Left ventricle myocardium superior (tissue), 1 donor: ENCODE results near the gene U2AF1L4. TPM values are rescaled to one million over a fixed set of nuclear protein-coding genes. Genes with fewer than 3 reads are reported as not detected.

ENCODE experiments used
- ATAC-seq: fragments of 200-7000 bp; cut with Tn5 transposase; one replicate; pipeline ENCODE4 v1.9.1; 2020; ENCODE audit warnings: mild to moderate bottlenecking, moderate library complexity
- DNase-seq: peaks from one replicate; pipeline ENCODE4 v3.0.0-alpha.2; 2020
- intact Hi-C: fragments of 100-400 bp; cut with micrococcal nuclease; formaldehyde crosslinking; loops from one replicate; pipeline ENCODE4 v1.11.0; 2022
- total RNA-seq: library from RNA; stranded (reverse); fragmentation: NEBNext Ultra II Directional; extraction: Animal tissue kit (Norgen Biotek cat#: 25700); gene quantifications from one replicate; pipeline ENCODE4 v1.2.1, GENCODE V29; 2021
- donor health status: DM: no; HTN: yes; CAD: no; lungs with severe emphysema.

U2AF1L4 gene
- total RNA-seq, 1 donor from 2014 or later = 18.4 TPM

DNA sequence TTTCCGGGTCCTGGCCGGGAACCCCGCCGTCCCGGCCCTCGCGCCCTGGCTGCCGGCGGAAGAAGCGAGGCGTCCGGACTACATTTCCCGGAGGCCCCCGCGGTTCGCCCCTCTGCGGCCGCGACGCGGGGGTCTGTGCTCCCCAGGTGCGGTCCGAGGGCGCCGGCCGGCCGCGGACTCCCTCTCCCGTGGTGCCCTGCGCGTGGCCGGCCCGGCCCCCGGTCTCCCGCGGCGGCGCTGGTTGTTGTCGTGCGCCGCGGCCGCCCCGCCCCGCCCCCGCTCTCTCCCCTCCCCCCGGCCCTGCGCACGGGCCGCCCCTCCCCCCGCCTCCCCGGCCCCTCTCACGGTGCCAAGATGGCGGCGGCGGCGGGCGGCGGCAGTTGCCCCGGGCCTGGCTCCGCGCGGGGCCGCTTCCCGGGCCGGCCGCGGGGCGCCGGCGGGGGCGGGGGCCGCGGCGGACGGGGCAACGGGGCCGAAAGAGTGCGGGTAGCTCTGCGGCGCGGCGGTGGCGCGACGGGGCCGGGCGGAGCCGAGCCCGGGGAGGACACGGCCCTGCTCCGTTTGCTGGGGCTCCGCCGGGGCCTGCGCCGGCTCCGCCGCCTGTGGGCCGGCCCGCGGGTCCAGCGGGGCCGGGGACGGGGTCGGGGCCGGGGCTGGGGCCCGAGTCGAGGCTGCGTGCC, 27.4 kb downstream of the U2AF1L4 start, which contains the start of gene KMT2B:
Gene KMT2B, plus strand, starts transcription at position 339 of the 680 bp plus-strand sequence. Its CDS starts 16 bp downstream, at position 355.
- DNase-seq = no peak
- intact Hi-C loops = no loop called here
- ATAC-seq = peak; percentile 80

DNA sequence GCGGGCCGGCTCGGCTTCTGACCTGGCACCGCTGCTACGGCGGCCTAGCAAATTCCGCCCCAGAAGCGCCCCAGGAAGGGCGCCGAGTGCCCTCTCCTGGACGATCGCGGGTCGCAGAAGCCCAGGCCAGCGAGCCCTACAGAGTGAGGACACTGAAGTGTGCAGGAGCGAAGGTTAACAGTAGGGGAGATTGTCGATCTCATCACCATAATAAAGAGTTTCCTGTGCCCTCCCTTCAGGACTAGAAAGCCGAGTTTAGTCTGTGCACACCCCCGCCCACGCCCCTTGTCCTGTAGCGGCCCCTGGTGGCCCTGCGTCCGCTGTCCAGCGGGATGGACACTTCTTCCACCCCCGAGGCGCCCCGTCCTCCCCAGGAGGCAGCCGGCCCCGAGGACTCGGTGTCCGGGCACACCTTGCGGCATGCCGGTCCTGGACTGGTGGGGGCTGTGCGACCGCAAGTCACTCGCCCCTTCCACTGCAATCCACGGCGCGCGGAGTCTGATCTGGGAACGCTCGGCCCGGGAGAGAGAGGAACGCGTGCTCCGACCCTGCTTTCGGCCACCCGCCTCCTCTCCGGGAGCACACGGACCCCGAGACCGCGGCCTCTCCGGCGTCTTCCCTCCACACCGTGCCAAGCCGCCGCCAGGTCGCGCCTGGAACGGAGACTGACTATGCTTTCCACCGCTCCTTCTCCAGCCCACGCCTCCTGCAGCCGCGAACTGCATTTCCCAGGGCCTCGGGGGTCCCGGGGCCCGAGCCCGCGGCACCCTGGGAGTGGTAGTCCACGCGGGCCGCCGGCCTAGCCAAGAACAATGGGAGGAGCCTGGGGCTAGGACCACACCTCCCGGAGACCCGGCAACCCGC, 28.2 kb downstream of the U2AF1L4 start:
- ATAC-seq (peak; percentile 94), DNase-seq (peak; percentile 98)
- intact Hi-C loops = no loop called here

DNA sequence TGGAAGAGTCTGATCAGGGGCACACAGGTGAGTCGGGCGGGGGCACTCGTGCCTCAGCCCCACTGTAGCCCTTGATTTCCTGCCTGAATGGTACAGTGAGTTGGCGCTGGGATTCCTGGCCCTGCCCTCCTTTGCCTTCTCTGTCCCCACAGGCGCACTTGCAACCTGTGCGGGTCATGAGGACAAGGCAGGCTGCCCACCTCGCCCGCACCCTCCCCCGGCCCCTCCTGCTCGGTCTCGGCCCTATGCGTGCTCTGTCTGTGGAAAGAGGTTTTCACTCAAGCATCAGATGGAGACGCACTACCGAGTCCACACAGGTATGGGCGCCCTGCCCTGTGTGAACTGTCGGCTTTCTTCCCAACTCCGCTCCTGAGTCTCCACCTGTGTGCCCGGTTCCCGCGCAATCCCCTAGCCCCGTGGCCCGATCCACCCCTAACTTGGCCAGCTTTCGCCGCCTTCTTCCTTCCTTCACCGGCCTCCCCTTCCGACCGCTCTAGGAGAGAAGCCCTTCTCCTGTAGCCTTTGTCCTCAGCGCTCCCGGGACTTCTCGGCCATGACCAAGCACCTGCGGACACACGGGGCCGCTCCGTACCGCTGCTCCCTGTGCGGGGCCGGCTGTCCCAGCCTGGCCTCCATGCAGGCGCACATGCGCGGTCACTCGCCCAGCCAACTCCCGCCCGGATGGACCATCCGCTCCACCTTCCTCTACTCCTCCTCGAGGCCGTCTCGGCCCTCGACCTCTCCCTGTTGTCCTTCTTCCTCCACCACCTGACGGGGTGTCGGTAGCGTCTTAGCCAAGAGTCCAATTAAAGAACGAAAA, 29.0 kb downstream of the U2AF1L4 start:
- intact Hi-C loops = no loop called here
- ATAC-seq (peak; percentile 55), DNase-seq (peak; percentile 83)

DNA sequence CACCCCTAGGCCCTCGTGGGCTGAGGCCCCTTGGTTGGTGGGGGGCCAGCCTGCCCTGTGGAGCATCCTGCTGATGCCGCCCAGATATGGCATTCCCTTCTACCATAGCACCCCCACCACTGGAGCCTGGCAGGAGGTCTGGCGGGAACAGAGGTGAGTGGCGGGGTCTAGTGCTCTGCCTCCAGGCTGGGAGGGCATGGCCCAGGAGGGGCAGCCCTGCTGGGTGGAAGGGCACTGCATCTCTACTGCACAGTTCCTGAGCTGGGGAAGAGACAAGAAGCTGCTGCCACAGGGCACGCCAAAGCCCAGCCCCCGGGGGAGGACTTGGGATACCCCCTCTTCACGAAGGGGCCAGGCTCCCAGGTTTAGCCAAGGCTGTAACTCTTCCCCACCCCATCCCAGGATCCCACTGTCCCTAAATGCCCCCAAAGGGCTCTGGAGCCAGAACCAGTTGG, 29.8 kb downstream of the U2AF1L4 start:
- ATAC-seq = no peak
- intact Hi-C loops = no loop called here
- DNase-seq = no peak

DNA sequence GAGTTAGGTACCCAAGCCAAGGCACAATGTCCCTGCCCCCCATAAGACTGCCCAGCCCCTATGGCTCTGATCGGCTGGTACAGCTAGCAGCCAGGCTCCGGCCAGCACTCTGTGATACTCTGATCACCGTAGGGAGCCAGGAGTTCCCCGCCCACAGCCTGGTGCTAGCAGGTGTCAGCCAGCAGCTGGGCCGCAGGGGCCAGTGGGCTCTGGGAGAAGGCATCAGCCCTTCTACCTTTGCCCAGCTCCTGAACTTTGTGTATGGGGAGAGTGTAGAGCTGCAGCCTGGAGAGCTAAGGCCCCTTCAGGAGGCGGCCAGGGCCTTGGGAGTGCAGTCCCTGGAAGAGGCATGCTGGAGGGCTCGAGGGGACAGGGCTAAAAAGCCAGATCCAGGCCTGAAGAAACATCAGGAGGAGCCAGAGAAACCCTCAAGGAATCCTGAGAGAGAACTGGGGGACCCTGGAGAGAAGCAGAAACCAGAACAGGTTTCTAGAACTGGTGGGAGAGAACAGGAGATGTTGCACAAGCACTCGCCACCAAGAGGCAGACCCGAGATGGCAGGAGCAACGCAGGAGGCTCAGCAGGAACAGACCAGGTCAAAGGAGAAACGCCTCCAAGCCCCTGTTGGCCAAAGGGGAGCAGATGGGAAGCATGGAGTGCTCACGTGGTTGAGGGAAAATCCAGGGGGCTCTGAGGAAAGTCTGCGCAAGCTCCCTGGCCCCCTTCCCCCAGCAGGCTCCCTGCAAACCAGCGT, 30.4 kb downstream of the U2AF1L4 start:
- DNase-seq = no peak
- intact Hi-C loops = no loop called here
- no peak for ATAC-seq

DNA sequence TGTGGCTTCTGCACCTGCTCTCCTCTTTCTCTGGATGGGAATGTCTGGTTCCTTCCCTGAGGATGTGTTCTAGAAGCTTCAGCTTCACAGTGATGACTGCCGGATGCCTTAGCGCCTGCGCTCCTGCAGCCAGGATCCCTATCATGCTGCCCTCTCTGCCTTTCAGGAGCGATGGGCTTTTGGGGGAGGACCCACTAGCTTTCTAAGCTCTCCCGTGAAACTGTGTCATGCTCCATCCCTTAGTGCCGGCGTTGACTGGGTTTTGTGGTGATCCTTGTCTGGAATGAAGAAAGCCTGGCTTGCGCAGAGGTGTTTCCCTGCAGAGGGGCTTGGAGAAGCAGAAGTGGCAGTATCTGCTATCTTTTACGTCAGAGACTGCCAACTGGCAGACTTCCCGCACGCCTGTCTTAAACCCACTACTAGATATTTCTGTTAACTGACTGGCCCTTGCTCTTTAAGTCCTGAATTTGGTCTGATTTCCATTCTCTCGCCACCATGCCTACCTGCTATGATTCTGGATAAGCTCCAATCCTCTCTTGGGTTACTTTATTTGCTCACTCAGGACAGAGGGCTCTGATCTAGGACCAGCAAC, 31.2 kb downstream of the U2AF1L4 start:
- no peak for ATAC-seq
- intact Hi-C loops = no loop called here
- DNase-seq = no peak

DNA sequence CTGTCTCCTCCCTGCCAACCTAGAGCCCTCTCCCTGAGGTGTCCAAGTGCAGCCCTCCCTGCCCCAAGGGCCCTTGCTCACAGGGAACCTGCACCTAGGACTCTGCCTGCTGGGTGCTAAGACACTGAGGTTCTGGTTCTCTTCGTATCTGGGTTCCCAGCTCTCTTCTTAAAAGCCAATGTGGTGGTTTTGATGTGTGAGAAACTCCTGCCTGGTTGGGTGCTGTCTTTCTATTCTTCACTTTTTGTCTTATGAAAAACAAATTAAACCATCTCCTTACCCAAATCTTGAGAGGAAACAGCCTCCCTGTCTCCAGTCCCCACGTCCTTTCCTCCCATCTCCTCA, 31.7 kb downstream of the U2AF1L4 start:
- intact Hi-C loops = no loop called here
- ATAC-seq (no peak), DNase-seq (no peak)

DNA sequence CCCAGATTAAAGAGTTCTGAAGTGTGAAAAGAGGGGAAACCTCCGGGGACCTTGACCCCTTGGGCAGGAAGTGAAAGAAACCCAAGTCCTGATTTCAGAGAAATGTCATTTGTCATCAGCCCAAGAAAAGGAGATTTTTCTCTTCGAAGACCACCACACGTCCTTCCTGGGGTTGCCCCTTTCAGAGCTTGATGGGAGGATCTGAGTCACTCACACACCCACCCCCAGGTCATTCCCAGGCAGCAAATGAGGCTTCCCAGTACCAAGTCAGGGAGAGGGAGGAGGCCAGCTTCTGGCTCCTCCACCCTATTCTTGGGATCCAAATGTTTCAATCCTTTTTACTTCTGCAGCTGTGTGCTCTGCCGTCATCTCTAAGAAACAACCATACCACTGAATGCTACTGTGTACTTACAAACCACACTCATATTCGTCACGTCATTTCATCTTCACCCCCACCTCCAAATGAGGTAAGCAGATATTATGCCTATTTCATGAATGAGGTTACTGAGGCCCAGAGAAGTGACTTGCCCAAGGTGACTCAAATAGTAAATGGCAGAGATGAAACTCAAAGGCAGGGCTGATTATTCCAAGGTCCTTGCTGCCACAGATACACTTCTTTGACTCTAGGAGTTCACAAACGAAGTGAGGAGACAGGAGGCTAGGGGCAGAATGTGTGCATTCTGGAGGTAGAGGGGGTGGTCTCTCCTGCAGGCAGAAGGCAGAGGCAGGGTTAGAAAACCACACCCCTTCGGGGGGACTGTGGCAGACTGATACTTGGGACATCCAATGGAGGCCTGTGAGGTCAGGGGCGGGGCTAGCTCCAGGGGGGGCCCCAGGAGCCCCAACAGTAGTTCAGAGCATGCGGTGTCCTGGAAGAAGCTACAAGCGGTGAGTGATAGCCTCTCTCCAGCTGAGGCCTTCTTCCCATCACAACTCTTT, 32.4 kb downstream of the U2AF1L4 start:
- no peak for ATAC-seq
- intact Hi-C loops = no loop called here
- DNase-seq = no peak

DNA sequence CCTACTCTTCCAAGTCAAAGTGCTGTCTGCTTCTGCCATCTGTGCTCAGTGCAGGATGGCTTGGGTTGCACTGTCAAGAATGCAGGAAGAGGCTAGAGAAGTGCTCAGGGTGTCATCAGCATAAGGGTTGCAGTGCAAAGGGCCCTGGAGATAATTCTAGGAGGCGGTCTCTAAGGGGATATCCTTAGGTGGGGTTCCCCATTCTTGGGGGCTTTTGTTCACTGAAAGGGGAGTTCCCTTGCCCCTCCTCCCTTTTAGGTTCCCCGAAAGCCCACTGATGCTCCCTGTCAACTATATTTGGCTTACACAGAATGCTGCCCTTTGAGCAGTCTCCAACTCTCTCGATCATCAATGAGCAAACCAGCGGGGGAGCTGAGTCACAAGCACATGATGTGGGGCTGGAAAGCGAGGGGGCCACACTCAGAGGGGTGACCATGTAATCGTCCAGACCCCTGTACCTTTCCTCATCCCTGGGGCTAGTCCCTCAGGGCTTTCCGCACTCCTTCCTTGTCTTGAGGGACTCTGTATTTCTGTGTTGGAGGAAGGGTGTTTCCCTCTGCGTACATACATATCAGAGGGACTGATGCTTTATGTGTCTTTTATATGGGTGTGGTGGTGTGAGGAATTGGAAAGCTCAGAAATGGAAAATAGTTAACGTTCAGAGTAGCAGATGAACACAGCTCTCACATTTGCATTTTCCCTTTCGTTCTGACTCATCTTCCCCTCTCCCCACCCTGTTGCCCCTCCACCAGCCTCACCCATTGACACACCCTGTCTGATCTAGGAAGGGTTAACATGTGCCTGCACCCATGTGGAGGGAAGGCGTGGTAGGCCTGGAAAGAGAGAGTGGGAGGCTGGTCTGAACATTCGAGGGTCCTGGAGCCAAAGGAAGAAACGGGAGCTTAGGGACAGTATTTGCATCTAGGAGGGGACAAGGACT, 34.2 kb downstream of the U2AF1L4 start:
- no peak for ATAC-seq
- no peak for DNase-seq
- intact Hi-C loops = no loop called here

DNA sequence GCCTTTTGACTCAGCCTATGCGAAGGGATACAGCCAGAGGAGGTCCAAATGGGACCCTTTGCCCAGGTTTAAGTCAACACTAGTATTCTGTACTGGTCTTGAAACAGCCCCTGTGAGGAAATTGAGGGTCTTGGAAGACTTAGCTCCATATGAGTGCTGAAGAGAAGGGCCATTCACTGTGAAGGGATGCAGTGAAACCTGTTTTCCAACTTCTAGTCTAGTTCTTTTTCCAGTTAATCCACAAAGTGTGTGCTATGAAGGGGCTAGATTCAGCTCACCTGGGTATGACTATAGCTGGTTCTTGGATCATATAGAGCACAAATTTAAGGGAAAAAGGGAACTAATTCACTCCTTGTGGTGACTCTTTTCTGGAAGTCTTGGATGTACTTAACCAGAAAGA, 36.8 kb downstream of the U2AF1L4 start:
- intact Hi-C loops = no loop called here
- no peak for DNase-seq
- ATAC-seq = no peak

DNA sequence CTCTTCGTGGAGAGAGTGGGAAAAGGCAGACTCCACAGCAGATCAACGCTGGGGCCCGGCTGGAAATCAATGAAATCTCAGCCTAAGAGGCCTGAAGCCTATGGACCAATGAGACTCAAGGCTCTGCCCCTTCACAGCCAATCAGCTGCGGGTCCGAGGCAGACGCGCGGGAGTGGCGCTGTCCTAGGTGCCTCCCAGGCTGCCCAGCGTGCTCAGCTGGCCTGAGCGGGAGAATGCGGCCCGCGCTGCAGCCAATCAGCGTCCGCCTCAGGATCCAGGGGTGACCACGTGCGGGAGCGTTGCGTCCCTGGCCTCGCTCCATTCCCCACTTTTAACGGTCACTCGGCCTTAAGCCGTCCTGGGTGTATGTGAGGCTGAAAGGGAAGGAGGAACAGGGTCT, 41.0 kb downstream of the U2AF1L4 start, which contains the start of gene ZBTB32:
Gene ZBTB32, plus strand, starts transcription at position 341 of the 400 bp plus-strand sequence. CDS start 10,069 bp downstream, outside the sequence.
- DNase-seq (peak; percentile 56), ATAC-seq (peak; percentile 14)
- intact Hi-C loops = no loop called here

DNA sequence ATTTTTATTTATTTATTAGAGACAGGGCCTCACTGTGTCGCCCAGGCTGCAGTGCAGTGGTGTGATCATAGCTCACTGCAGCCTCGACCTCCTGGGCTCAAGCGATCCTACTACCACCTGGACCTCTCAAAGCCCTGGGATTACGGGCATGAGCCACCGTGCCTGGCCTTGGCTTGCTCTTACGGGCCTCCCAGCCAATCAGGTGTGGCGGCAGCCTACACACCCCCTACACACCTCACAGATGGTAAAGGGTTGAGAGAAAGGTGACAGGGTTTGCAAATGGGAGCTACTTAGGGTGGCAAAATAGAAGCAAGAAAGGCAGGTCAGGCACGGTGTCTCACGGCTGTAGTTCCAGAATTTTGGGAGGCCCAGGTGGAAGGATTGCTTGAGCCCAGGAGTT, 41.9 kb downstream of the U2AF1L4 start:
- ATAC-seq = no peak

DNA sequence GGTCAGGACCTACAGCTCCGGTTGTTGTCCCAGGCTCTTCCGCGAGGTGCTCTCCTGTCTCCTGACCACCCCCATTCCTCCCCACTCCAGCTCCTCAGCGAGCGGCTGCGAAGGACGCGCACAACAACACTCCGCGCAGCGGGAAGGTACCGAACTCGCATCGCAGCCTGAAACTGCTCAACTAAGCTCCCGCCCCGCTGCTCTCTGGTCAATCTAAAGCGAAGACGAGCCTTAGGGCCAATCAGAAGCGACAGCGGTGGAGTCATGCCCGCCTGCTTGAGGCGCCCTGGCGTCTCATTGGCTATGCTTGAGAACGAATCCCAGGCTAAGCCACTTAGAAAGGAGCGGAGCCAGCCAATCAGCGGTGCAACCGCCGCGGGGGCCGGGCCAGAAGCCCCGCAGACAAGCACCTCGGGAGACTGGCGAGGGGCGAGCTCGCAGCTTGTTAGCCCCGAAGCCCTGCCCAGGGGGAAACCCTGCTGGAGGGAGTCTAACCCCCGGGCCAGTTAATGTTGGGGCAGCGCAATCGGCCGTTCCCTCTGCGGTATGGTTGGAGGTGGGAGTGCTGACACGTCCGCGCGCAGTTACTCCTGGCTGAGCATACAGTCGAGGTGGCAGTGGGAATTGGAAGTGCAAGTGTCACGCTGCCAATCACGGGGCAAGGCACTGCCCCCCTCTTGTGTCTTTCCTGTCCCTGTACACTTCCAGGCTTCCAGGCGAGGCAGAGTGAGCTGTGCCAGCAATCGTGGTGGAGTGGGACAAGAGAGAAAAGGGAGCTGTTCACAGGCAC, 42.8 kb downstream of the U2AF1L4 start:
- intact Hi-C loops = no loop called here
- DNase-seq = peak; percentile 97
- ATAC-seq = peak; percentile 100

More for the DNA sequence above, 41.9 kb downstream of the U2AF1L4 start:
- intact Hi-C loops = no loop called here
- DNase-seq = no peak

DNA sequence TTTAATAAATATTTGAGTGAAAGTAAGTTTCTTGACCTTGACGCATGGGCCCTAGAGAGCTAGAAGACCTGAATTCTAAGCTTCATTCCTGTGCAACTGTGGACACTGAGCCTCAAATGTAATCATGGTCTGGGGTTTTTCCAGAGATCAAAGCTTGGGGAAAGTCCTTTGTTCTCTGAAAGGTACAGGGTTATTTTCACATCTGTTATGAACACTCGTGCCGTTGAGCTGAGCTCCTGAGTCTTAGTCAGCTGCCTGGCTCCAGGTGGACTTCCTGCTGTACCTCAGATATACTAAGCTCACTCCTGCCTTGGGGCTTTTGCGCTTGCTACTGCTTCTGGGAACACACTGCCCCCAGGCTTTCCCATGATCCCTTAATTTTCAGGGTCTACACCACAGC, 48.4 kb downstream of the U2AF1L4 start:
- intact Hi-C loops = no loop called here
- no peak for ATAC-seq
- DNase-seq = no peak

DNA sequence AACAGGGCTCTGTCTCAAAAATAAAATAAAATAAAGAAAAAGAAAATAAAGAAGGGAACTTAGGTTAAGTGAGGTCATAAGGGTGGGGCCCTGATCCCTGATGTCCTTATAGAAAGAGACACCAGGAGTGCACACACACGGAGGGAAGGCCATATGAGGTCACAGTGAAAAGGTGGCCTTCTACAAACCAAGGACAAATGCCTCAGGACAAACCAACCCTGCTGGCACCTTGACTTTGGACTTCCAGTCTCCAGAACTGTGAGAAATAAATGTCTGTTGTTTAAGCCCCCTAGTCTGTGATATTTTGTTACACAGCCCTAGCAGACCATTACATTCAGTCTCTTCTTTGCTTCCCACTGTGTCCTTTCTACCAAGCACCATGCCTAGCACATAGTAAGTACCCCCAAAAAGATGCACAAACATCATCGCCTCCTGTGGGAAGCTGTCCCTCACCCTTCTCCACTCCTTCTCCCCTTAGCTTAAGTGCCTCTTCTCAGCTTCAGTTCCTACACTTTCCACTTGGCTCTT, 49.3 kb downstream of the U2AF1L4 start:
- ATAC-seq (no peak), DNase-seq (no peak)
- intact Hi-C loops = no loop called here
